Fibroblast of lung (primary cell): ENCODE results near the gene CD6.

Experiments
- EZH2 ChIP-seq: IDR thresholded peaks from 2 replicates; pipeline ENCODE4 v1.5.1; 2012; ENCODE audit warnings: low read length, control low read depth, mild to moderate bottlenecking; ENCODE audit errors: missing control alignments
- TF ChIP-seq, protein P1 (sequence below), 2 donors: IDR thresholded peaks in 1 of 2; conservative IDR thresholded peaks in 1 of 2; 1 replicate in 1 of 2; 2 replicates in 1 of 2; pipeline ENCODE4 v1.5.1; 2011 to 2012; ENCODE audit warnings: low read length in 2 of 2, control low read depth in 1 of 2, inconsistent platforms in 1 of 2, low read depth in 1 of 2, mild to moderate bottlenecking in 1 of 2

DNA sequence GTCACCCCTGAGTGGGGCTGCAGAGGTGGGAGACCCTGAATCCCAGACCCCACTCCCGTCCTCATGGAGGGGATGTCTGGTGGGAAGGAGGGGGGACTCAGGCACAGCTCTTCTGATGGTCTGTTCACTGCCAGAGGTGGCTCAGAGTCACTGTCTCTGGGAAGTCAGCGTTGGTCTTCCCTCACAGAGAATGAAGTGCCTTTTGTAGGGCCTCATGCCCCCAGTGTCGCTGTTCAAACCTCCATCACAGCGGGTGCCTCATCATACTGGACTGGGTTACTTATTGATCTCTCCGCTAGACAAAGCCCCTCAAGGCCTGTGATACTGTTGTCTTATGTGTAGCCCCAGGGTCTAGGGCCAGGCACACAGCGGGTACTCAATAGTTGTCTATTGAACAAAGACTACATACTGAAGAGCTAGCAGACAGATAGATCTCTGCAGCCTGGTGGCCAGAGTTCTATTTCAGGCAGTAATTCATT, 41.3 kb downstream of the CD6 start:
- TF ChIP-seq, protein P1, sequence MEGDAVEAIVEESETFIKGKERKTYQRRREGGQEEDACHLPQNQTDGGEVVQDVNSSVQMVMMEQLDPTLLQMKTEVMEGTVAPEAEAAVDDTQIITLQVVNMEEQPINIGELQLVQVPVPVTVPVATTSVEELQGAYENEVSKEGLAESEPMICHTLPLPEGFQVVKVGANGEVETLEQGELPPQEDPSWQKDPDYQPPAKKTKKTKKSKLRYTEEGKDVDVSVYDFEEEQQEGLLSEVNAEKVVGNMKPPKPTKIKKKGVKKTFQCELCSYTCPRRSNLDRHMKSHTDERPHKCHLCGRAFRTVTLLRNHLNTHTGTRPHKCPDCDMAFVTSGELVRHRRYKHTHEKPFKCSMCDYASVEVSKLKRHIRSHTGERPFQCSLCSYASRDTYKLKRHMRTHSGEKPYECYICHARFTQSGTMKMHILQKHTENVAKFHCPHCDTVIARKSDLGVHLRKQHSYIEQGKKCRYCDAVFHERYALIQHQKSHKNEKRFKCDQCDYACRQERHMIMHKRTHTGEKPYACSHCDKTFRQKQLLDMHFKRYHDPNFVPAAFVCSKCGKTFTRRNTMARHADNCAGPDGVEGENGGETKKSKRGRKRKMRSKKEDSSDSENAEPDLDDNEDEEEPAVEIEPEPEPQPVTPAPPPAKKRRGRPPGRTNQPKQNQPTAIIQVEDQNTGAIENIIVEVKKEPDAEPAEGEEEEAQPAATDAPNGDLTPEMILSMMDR (conservative IDR thresholded peaks at IDR 0.05 in 1 of 2, IDR thresholded peaks at IDR 0.05 in 1 of 2; ENCODE audit: low read depth in 1 of 2, low read length in 2 of 2), result no peak
- TF ChIP-seq EZH2, result no peak
